GM12891 (cell line): Measurements from ENCODE around the gene HMGN4.

ENCODE experiments used
- PAX5 ChIP-seq: IDR thresholded peaks from 2 replicates; pipeline ENCODE4 v1.6.1; 2011; ENCODE audit warnings: low read length, moderate library complexity, mild to moderate bottlenecking; ENCODE audit not compliant: insufficient read depth, severe bottlenecking
- POLR2A ChIP-seq: IDR thresholded peaks from 2 replicates; pipeline ENCODE4 v1.6.1; 2011; ENCODE audit warnings: low read depth, low read length, control low read depth
- POU2F2 ChIP-seq: IDR thresholded peaks from 2 replicates; pipeline ENCODE4 v1.6.1; 2011; ENCODE audit warnings: low read depth, mild to moderate bottlenecking, control low read depth, low read length, moderate library complexity

DNA sequence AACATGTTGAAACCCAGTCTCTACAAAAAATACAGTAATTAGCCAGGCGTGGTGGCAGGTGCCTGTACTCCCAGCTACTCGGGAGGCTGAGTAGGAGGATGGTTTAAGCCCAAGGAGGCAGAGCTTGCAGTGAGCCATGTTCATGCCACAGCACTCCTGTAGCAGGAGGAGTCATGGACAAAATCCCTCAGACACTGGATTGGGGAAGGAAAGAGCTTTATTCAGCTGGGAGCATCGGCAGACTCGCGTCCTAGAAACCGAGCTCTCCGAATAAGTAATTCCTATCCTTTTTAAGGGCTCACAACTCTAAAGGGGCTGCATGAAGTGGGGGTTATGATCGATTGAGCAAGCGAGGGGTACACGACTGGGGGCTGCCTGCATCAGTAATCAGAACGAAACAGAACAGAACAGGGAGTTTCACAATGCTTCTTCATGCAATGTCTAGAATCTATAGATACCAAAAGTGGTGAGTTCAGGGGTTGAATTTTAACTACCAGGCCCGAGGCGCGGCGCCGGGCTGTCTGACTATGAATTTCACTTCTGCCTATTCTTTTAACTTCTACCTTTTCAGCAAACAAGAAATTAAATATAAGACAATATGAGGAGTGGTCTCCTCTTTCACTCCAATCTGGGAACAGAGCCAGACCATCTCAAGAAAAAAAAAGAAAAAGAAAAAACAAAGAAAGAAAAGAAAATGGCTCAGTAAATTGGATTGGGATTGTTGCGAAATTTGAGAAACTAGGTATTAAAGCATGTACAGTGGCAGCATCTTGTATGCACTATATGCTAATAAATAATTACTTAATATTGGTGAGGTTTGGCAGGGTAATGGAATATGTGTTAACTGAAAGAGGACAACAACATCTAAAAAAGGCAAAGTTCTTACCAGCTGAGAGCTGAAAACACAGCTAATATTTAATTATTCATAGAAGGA, 23.6 kb downstream of the HMGN4 start:
- TF ChIP-seq PAX5 (no peak), POLR2A (no peak), POU2F2 (no peak)
